GM19239 (cell line): ENCODE results near the gene SLC15A2.

Experiments used
- DNase-seq: peaks from one replicate; pipeline ENCODE4 v3.0.0; 2011; ENCODE audit warnings: low spot score; ENCODE audit not compliant: insufficient read length
- FAIRE-seq: peaks from 2 replicates; lab custom pipeline; 2011; peaks lifted over from hg19 to GRCh38; lab: Jason Lieb, UNC

The SLC15A2 gene

GRCh38 chr3:121976727-121977126, 82.5 kb downstream of the SLC15A2 start:
- DNase-seq: no peak
- no peak for FAIRE-seq

- no peak for FAIRE-seq
- DNase-seq: no peak
Observed at GRCh38 chr3:121979246-121979645, 85.0 kb downstream of the SLC15A2 start.

GRCh38 chr3:121979734-121980449, 85.7 kb downstream of the SLC15A2 start:
- DNase-seq (no peak), FAIRE-seq (peak; percentile 81)

- DNase-seq (no peak), FAIRE-seq (no peak)
Observed at GRCh38 chr3:121980450-121980796, 86.2 kb downstream of the SLC15A2 start.

- FAIRE-seq: no peak
- no peak for DNase-seq
Observed at GRCh38 chr3:121981473-121981872, 87.3 kb downstream of the SLC15A2 start.

GRCh38 chr3:121985846-121986245, 91.6 kb downstream of the SLC15A2 start:
- FAIRE-seq (peak; percentile 54), DNase-seq (no peak)

GRCh38 chr3:121988146-121988545, 93.9 kb downstream of the SLC15A2 start:
- no peak for FAIRE-seq
- no peak for DNase-seq

GRCh38 chr3:121989943-121990342, 95.7 kb downstream of the SLC15A2 start:
- FAIRE-seq (peak; percentile 85), DNase-seq (no peak)

- no peak for DNase-seq
- FAIRE-seq: peak; percentile 73
Observed at GRCh38 chr3:121992601-121993560, 98.7 kb downstream of the SLC15A2 start.
